ENCODE data around the gene SULT4A1.

SULT4A1 gene

DNA sequence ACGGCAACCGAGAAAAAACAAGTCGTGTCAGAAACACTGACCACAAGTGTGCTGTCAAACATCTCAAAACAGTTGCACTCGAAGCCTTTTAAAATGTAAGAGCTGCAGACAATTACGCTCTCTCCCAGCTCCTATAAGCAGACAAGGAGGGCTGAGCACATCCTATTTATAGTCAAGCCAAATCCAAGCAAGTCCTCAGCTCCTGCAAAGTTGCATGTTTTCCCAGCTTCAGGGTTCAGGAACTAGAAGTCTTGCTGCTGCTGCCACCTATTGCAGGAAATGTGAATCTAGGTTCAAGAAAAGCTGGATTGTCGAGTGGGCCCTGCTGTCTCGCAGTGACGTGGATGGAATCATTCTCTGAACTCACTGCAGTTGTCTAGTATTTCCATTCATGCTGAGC is 65.7 kb downstream of the SULT4A1 start:
- Histone ChIP-seq H3K27ac (ENCODE audit: low read depth, low read length, poor library complexity, severe bottlenecking) (no peak overlapping the region), H3K9ac (ENCODE audit: low read length) (no peak overlapping the region), H3K9me3 (ENCODE audit: low read length) (no peaks in the 10 kb centered on the region), H3K4me3 (ENCODE audit: low read depth, low read length, poor library complexity, severe bottlenecking) (no peak overlapping the region), H2AFZ (ENCODE audit: low read length) (no peak overlapping the region), H3K4me2 (ENCODE audit: low read length) (no peak overlapping the region), H3K36me3 (ENCODE audit: insufficient read depth, low read length) (no peaks in the 10 kb centered on the region; the same call in 1 of the 2 replicates), H4K20me1 (ENCODE audit: insufficient read depth, low read length) (no peaks in the 10 kb centered on the region), H3K9me2 (ENCODE audit: low read depth, low read length) (no peaks in the 10 kb centered on the region), H3K27me3 (ENCODE audit: insufficient read depth, low read length) (no peaks in the 10 kb centered on the region), H3K79me2 (ENCODE audit: insufficient read depth, low read length) (no peaks in the 10 kb centered on the region), H3K4me1 (ENCODE audit: insufficient read depth, low read length, severe bottlenecking) (no peaks in the 10 kb centered on the region), H3F3A (ENCODE audit: insufficient read depth, low read length) (no peaks in the 10 kb centered on the region)
- TF ChIP-seq, protein P1, sequence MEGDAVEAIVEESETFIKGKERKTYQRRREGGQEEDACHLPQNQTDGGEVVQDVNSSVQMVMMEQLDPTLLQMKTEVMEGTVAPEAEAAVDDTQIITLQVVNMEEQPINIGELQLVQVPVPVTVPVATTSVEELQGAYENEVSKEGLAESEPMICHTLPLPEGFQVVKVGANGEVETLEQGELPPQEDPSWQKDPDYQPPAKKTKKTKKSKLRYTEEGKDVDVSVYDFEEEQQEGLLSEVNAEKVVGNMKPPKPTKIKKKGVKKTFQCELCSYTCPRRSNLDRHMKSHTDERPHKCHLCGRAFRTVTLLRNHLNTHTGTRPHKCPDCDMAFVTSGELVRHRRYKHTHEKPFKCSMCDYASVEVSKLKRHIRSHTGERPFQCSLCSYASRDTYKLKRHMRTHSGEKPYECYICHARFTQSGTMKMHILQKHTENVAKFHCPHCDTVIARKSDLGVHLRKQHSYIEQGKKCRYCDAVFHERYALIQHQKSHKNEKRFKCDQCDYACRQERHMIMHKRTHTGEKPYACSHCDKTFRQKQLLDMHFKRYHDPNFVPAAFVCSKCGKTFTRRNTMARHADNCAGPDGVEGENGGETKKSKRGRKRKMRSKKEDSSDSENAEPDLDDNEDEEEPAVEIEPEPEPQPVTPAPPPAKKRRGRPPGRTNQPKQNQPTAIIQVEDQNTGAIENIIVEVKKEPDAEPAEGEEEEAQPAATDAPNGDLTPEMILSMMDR (IDR thresholded peaks at IDR 0.05; ENCODE audit: low read length): peak; percentile 17; the same call in 1 of the 2 replicates
- TF ChIP-seq EZH2 (IDR thresholded peaks at IDR 0.05; ENCODE audit: borderline replicate concordance, low read length): no peak

DNA sequence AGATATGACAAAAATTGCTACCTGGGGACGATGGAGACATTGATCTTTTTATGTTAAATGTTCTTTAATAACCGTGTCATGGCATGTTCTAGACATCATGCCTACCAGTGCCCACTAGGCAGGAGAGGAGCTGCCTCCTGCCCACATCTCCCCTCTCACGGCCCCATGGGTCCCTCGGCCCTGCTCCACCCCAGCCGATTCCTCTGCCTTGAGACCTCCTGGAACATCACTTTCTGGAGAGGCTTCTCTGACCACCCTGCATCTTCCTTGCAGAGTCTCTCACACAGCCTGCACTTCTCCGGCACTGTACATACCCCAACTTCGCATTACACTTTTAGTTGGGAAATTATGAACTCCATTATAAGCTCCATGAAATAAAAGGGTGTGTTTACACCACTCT is 67.0 kb downstream of the SULT4A1 start:
- H3K4me1 ChIP-seq (ENCODE audit: insufficient read depth, low read length, severe bottlenecking): no peaks in the 10 kb centered on the region
- H3F3A ChIP-seq (ENCODE audit: insufficient read depth, low read length): no peaks in the 10 kb centered on the region
- no peak overlapping the region for H3K4me2 ChIP-seq (ENCODE audit: low read length)
- no peaks in the 10 kb centered on the region for H3K9me3 ChIP-seq (ENCODE audit: low read length)
- no peak overlapping the region for H3K27ac ChIP-seq (ENCODE audit: low read depth, low read length, poor library complexity, severe bottlenecking)
- no peaks in the 10 kb centered on the region for H3K27me3 ChIP-seq (ENCODE audit: insufficient read depth, low read length)
- no peaks in the 10 kb centered on the region for H3K36me3 ChIP-seq (ENCODE audit: insufficient read depth, low read length)
- H4K20me1 ChIP-seq (ENCODE audit: insufficient read depth, low read length): no peaks in the 10 kb centered on the region
- no peak overlapping the region for H3K4me3 ChIP-seq (ENCODE audit: low read depth, low read length, poor library complexity, severe bottlenecking)
- no peak for TF ChIP-seq EZH2 (IDR thresholded peaks at IDR 0.05; ENCODE audit: borderline replicate concordance, low read length)
- TF ChIP-seq, protein P1 (IDR thresholded peaks at IDR 0.05; ENCODE audit: low read length): no peak
- no peak overlapping the region for H3K9ac ChIP-seq (ENCODE audit: low read length)
- H3K79me2 ChIP-seq (ENCODE audit: insufficient read depth, low read length): no peaks in the 10 kb centered on the region
- H3K9me2 ChIP-seq (ENCODE audit: low read depth, low read length): no peaks in the 10 kb centered on the region
- H2AFZ ChIP-seq (ENCODE audit: low read length): no peak overlapping the region

DNA sequence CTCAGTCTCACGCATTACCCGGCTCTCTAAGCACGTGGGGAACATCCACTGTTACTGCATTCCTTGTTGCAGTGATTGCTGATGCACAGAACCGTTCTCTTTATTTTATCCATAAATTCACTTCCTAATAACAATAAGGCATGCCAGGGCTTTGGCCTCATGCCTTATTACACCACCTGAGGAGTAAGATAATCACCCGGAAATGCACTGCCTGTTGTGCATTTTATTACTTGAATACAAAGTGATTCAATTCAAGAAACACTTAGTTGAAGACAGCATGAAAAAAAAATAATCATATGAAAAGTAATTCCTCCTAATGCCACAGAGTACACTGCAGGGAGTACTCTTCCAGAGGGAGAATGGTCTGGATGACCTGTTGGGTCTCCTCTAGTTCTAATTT is 69.4 kb downstream of the SULT4A1 start:
- H3K27ac ChIP-seq (ENCODE audit: low read depth, low read length, poor library complexity, severe bottlenecking): no peak overlapping the region
- no peaks in the 10 kb centered on the region for H3K79me2 ChIP-seq (ENCODE audit: insufficient read depth, low read length)
- H3K4me2 ChIP-seq (ENCODE audit: low read length): no peak overlapping the region
- no peaks in the 10 kb centered on the region for H4K20me1 ChIP-seq (ENCODE audit: insufficient read depth, low read length)
- no peaks in the 10 kb centered on the region for H3K9me2 ChIP-seq (ENCODE audit: low read depth, low read length)
- H3K4me1 ChIP-seq (ENCODE audit: insufficient read depth, low read length, severe bottlenecking): no peaks in the 10 kb centered on the region
- H3K4me3 ChIP-seq (ENCODE audit: low read depth, low read length, poor library complexity, severe bottlenecking): no peak overlapping the region
- H3K36me3 ChIP-seq (ENCODE audit: insufficient read depth, low read length): no peaks in the 10 kb centered on the region
- TF ChIP-seq, protein P1 (IDR thresholded peaks at IDR 0.05; ENCODE audit: low read length): no peak
- TF ChIP-seq EZH2 (IDR thresholded peaks at IDR 0.05; ENCODE audit: borderline replicate concordance, low read length): no peak
- H3F3A ChIP-seq (ENCODE audit: insufficient read depth, low read length): no peaks in the 10 kb centered on the region
- no peak overlapping the region for H3K9ac ChIP-seq (ENCODE audit: low read length)
- no peak overlapping the region for H2AFZ ChIP-seq (ENCODE audit: low read length)
- H3K27me3 ChIP-seq (ENCODE audit: insufficient read depth, low read length): no peaks in the 10 kb centered on the region
- no peaks in the 10 kb centered on the region for H3K9me3 ChIP-seq (ENCODE audit: low read length)
